ENCODE results near the gene PANK4.

Gene PANK4

DNA sequence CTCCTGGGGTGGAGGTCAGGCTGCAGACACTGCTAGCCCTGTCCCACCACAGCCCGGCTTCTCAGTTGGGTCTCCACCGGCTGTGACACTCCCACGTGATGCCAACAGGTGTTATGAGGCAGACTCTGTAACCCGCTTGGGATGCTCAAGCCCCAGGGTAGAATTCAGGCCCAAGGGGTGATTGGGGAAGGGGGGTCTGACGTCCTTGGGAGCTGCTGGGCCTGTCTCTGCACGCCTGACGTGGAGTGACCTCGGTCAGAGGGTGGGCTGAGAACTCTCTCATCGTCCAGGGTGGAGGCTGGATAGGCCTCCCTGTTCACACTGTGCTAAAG is 11.4 kb upstream of the PANK4 start:
- DNase-seq (ENCODE audit: low read depth) = no peak
- no peak overlapping the region for H3K4me3 ChIP-seq (ENCODE audit: control insufficient read depth, low read depth, low read length)
- TF ChIP-seq, protein P1, sequence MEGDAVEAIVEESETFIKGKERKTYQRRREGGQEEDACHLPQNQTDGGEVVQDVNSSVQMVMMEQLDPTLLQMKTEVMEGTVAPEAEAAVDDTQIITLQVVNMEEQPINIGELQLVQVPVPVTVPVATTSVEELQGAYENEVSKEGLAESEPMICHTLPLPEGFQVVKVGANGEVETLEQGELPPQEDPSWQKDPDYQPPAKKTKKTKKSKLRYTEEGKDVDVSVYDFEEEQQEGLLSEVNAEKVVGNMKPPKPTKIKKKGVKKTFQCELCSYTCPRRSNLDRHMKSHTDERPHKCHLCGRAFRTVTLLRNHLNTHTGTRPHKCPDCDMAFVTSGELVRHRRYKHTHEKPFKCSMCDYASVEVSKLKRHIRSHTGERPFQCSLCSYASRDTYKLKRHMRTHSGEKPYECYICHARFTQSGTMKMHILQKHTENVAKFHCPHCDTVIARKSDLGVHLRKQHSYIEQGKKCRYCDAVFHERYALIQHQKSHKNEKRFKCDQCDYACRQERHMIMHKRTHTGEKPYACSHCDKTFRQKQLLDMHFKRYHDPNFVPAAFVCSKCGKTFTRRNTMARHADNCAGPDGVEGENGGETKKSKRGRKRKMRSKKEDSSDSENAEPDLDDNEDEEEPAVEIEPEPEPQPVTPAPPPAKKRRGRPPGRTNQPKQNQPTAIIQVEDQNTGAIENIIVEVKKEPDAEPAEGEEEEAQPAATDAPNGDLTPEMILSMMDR (IDR thresholded peaks at IDR 0.05; ENCODE audit: control insufficient read depth, insufficient read depth, low read depth, low read length, missing control alignments) = no peak

DNA sequence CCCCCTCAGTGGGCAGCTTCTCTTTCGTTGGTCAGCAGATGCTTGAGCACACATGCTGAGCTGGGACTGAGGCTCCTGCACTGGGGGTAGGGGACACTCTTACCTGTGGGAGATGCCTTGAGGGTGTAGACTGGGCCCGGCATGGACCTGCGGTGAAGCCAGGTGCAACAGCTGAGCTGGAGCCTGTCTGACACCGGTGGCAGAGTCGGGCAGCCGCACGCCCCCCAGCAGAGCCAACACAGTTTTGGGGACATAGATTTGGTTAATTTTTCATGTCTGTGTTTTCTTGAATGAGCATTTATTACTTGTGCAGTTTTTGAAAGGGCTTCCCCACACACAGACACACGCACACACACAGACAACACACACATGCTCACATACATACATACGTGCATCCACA is 9.6 kb upstream of the PANK4 start:
- DNase-seq (ENCODE audit: low read depth) = no peak

DNA sequence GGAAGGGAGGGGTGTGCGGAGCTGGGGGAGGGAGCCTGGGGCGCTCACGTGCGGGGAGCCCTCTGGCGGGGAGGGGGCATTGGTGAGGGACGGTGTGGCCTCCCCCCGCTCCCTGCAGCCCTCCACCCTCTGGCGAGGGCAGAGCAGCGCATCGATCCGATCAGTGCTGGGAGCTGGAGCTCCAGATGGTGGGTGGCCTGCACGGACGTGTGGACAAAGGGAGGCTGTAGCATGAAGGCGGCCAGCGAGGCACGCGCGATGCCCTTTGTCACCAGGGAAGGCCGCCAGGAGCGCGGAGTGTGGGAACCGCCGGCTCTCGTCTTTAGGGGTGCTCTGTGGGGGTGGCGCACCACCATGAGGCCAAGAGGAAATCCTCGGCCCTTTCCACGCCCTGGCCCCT is 9.1 kb upstream of the PANK4 start:
- DNase-seq (ENCODE audit: low read depth) = no peak
- TF ChIP-seq, protein P1 (IDR thresholded peaks at IDR 0.05; ENCODE audit: control insufficient read depth, insufficient read depth, low read depth, low read length, missing control alignments) = no peak
- H3K4me3 ChIP-seq (ENCODE audit: control insufficient read depth, low read depth, low read length) = no peak overlapping the region

More for the DNA sequence above, 9.6 kb upstream of the PANK4 start:
- no peak overlapping the region for H3K4me3 ChIP-seq (ENCODE audit: control insufficient read depth, low read depth, low read length)
- TF ChIP-seq, protein P1 (IDR thresholded peaks at IDR 0.05; ENCODE audit: control insufficient read depth, insufficient read depth, low read depth, low read length, missing control alignments) = no peak

DNA sequence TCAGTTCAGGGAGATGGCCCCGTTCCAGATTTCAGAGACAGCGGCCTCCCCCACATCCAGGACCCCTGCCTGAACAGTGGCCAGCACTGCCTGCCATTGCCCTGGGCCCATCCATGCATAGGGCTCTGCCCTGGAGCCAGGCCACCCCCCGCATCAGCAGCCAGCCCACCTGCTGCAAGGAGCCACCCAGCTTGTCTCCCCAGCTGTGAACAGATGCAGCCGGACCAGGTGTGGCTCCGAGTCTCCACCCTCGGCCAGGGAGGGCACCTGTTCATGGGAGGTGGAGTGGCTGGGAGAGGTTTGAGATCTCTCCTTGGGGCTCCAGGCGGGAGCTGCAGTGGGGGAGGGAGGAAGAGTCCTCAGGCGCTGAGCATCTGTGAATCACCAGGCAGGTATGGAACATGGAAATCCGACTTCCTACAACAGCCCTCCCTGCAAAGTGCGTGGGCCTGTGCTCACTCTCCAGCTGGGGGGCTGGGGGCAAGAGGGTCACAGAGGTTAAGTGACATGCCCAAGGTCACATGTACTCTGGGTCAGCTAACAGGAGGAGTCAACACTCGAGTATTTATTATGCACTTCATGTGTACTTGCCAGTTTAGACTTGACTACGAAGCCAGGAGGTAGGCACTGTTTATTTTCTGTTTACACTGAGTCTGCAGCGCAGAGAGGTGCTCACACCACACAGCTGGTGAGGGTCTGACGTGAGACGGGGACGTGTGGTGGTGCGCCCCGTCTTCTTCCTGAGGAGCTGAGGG is 8.5 kb upstream of the PANK4 start:
- no peak for DNase-seq (ENCODE audit: low read depth)
- no peak overlapping the region for H3K4me3 ChIP-seq (ENCODE audit: control insufficient read depth, low read depth, low read length)
- TF ChIP-seq, protein P1 (IDR thresholded peaks at IDR 0.05; ENCODE audit: control insufficient read depth, insufficient read depth, low read depth, low read length, missing control alignments) = no peak

DNA sequence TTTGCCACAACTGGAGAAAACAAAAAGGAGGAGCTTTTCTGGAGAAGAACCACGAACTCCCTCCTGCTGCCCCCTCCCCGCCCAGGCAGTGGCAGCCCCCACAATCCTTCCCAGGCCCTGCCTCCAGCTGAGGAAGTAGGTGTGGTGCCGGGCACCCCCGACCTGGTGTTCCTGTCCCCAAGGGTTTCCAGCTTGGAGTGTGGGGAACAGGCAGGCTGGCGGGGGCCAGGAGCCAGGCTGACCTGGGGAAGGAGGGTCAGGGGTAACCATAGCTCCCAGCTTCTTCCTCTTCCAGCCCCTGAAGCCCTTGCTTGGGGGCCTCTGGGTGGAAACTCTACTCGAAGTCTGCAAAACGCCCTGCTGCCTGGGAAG is 7.9 kb upstream of the PANK4 start:
- TF ChIP-seq, protein P1 (IDR thresholded peaks at IDR 0.05; ENCODE audit: control insufficient read depth, insufficient read depth, low read depth, low read length, missing control alignments) = no peak
- DNase-seq (ENCODE audit: low read depth) = no peak
- H3K4me3 ChIP-seq (ENCODE audit: control insufficient read depth, low read depth, low read length) = no peak overlapping the region

DNA sequence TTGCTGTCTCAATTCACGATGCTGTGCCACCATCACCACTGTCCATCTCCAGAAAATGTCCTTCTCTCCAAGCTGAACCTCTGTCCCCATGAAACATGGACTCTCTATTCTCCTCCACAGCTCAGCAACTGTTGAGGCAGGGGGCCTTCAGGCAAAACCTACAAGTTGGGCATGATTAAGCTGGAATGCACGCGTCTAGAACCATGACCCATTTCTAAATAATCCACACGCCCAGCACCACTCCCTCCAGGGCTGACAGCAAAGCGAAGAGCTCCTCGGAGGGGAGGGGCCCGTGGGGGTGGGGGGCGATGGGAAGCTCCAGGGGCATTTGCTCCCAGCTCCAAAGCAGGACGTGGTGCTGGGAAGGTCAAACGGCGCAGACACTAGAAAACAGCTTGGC is 7.0 kb upstream of the PANK4 start:
- DNase-seq (ENCODE audit: low read depth) = no peak
- H3K4me3 ChIP-seq (ENCODE audit: control insufficient read depth, low read depth, low read length) = no peak overlapping the region

More for the DNA sequence above, 7.0 kb upstream of the PANK4 start:
- TF ChIP-seq, protein P1 (IDR thresholded peaks at IDR 0.05; ENCODE audit: control insufficient read depth, insufficient read depth, low read depth, low read length, missing control alignments) = no peak
